Measurements from ENCODE around the gene MAP1LC3C.

MAP1LC3C gene

GRCh38 chr1:242008826-242009495, 10.1 kb upstream of the MAP1LC3C start:
- TF ChIP-seq TEAD4 (IDR thresholded peaks at IDR 0.05) (no peak), CEBPB (IDR thresholded peaks at IDR 0.05) (no peak), TCF12 (IDR thresholded peaks at IDR 0.05; ENCODE audit: low read depth) (no peak), RAD21 (IDR thresholded peaks at IDR 0.05; ENCODE audit: low read depth) (no peak), EGR1 (IDR thresholded peaks at IDR 0.05) (no peak), NFIC (IDR thresholded peaks at IDR 0.05) (no peak), MAX (IDR thresholded peaks at IDR 0.05) (no peak), USF1 (IDR thresholded peaks at IDR 0.05) (no peak), CREB1 (IDR thresholded peaks at IDR 0.05; ENCODE audit: low read depth) (no peak), ZBTB7A (IDR thresholded peaks at IDR 0.05; ENCODE audit: low read depth) (no peak)

- TF ChIP-seq MAX (IDR thresholded peaks at IDR 0.05) (no peak), TAF1 (IDR thresholded peaks at IDR 0.05; ENCODE audit: low read depth) (no peak), TEAD4 (IDR thresholded peaks at IDR 0.05) (no peak), REST (IDR thresholded peaks at IDR 0.05; ENCODE audit: low read depth) (no peak), USF1 (IDR thresholded peaks at IDR 0.05) (no peak), FOXM1 (IDR thresholded peaks at IDR 0.05; ENCODE audit: borderline replicate concordance, low read depth) (no peak), NFIC (IDR thresholded peaks at IDR 0.05) (no peak), CEBPB (IDR thresholded peaks at IDR 0.05) (no peak)
These were observed 8.1 kb upstream of the MAP1LC3C start for GRCh38 chr1:242006976-242007375.

GRCh38 chr1:242005866-242006535, 7.1 kb upstream of the MAP1LC3C start:
- no peak for TF ChIP-seq ZBTB7A (IDR thresholded peaks at IDR 0.05; ENCODE audit: low read depth)

- TF ChIP-seq FOXM1 (IDR thresholded peaks at IDR 0.05; ENCODE audit: borderline replicate concordance, low read depth) (no peak), MAX (IDR thresholded peaks at IDR 0.05) (no peak), TAF1 (IDR thresholded peaks at IDR 0.05; ENCODE audit: low read depth) (no peak), CREB1 (IDR thresholded peaks at IDR 0.05; ENCODE audit: low read depth) (no peak), NFIC (IDR thresholded peaks at IDR 0.05) (no peak), CEBPB (IDR thresholded peaks at IDR 0.05) (no peak), USF1 (IDR thresholded peaks at IDR 0.05) (no peak), REST (IDR thresholded peaks at IDR 0.05; ENCODE audit: low read depth) (no peak), ZBTB7A (IDR thresholded peaks at IDR 0.05; ENCODE audit: low read depth) (no peak), YY1 (IDR thresholded peaks at IDR 0.05; ENCODE audit: low read depth) (no peak), EP300 (IDR thresholded peaks at IDR 0.05; ENCODE audit: borderline replicate concordance) (no peak), EGR1 (IDR thresholded peaks at IDR 0.05) (no peak)
These were observed 6.0 kb upstream of the MAP1LC3C start for GRCh38 chr1:242004751-242005495.

- TF ChIP-seq CEBPB (IDR thresholded peaks at IDR 0.05) = no peak
- no peak for TF ChIP-seq ZBTB7A (IDR thresholded peaks at IDR 0.05; ENCODE audit: low read depth)
- TF ChIP-seq TCF12 (IDR thresholded peaks at IDR 0.05; ENCODE audit: low read depth) = no peak
These were observed 3.6 kb upstream of the MAP1LC3C start for GRCh38 chr1:242002510-242002909.
